HL-60 (cell line): ENCODE measurements around the gene ARHGEF6.

ENCODE experiments used
- DNase-seq, 2 experiments: peaks; one replicate each; pipeline ENCODE4 v3.0.0-alpha.2; 2010 to 2020; ENCODE audit warnings: low read depth in 1 of 2, low spot score in 1 of 2
- H3K27ac ChIP-seq: fragments of 250-450 bp; sonication (Bioruptor Pico); replicated peaks from 2 replicates; pipeline ENCODE4 v1.5.1; 2020; ENCODE audit warnings: mild to moderate bottlenecking, moderate library complexity
- H3K27me3 ChIP-seq: fragments of 250-450 bp; sonication (Bioruptor Pico); 2 replicates; pipeline ENCODE4 v1.5.1; 2021; ENCODE audit warnings: mild to moderate bottlenecking, moderate library complexity; ENCODE audit not compliant: insufficient read depth, poor library complexity, severe bottlenecking
- H3K4me3 ChIP-seq: replicated peaks from 2 replicates; pipeline ENCODE4 v1.5.1; 2011; ENCODE audit warnings: mild to moderate bottlenecking, control low read depth, low read length; ENCODE audit not compliant: insufficient read depth
- CTCF ChIP-seq: IDR thresholded peaks from one replicate; pipeline ENCODE4 v1.5.1; 2011; ENCODE audit warnings: low read length, control low read depth, inconsistent platforms; ENCODE audit not compliant: insufficient read depth
- GABPA ChIP-seq: IDR thresholded peaks from 2 replicates; pipeline ENCODE4 v1.6.1; 2012; ENCODE audit warnings: low read depth
- POLR2AphosphoS5 ChIP-seq: IDR thresholded peaks from 2 replicates; pipeline ENCODE4 v1.6.1; 2012; ENCODE audit warnings: low read depth
- REST ChIP-seq: IDR thresholded peaks from 2 replicates; pipeline ENCODE4 v1.6.1; 2012; ENCODE audit warnings: low read depth; ENCODE audit not compliant: insufficient replicate concordance
- SPI1 ChIP-seq: IDR thresholded peaks from 2 replicates; pipeline ENCODE4 v1.6.1; 2012; ENCODE audit warnings: low read depth, mild to moderate bottlenecking, borderline replicate concordance

ARHGEF6 gene

GRCh38 chrX:136762820-136763452, 17.8 kb downstream of the ARHGEF6 start:
- H3K27me3 ChIP-seq = no peaks in the 10 kb centered on the region
- no peak overlapping the region for H3K27ac ChIP-seq
- no peak overlapping the region for H3K4me3 ChIP-seq
- no peak for DNase-seq
- no peak for TF ChIP-seq REST
- no peak for TF ChIP-seq POLR2AphosphoS5
- no peak for TF ChIP-seq SPI1
- TF ChIP-seq CTCF = no peak
- TF ChIP-seq GABPA = no peak

- Histone ChIP-seq H3K4me3 (no peak overlapping the region), H3K27ac (0 out of 2 replicates have a peak overlapping the region, but pooled peaks have one; percentile 17), H3K27me3 (no peaks in the 10 kb centered on the region)
- no peak for TF ChIP-seq POLR2AphosphoS5
- TF ChIP-seq REST = no peak
- TF ChIP-seq GABPA = no peak
- TF ChIP-seq CTCF = no peak
- TF ChIP-seq SPI1 = no peak
- no peak for DNase-seq
Observed at GRCh38 chrX:136761421-136761820, 19.3 kb downstream of the ARHGEF6 start.

GRCh38 chrX:136759968-136760367, 20.8 kb downstream of the ARHGEF6 start:
- TF ChIP-seq SPI1 = peak; percentile 98
- TF ChIP-seq REST = no peak
- TF ChIP-seq CTCF = no peak
- no peak for TF ChIP-seq GABPA
- no peak for TF ChIP-seq POLR2AphosphoS5
- Histone ChIP-seq H3K4me3 (no peak overlapping the region), H3K27me3 (no peaks in the 10 kb centered on the region), H3K27ac (no peak overlapping the region)
- peak in 1 of 2 experiments; percentile 59 for DNase-seq
